HG03108 (cell line): ENCODE measurements around the gene CRADD.
"Not testable (repeated sequence)": the region's sequence is repeated elsewhere in the genome, so short reads cannot be mapped to it uniquely, and the experiment has no call there.

Experiments used
- ATAC-seq: cut with Tn5 transposase; IDR thresholded peaks from one replicate; pipeline ENCODE4 v1.9.1; 2021; ENCODE audit warnings: moderate library complexity; ENCODE audit not compliant: unreplicated experiment

Gene CRADD

DNA sequence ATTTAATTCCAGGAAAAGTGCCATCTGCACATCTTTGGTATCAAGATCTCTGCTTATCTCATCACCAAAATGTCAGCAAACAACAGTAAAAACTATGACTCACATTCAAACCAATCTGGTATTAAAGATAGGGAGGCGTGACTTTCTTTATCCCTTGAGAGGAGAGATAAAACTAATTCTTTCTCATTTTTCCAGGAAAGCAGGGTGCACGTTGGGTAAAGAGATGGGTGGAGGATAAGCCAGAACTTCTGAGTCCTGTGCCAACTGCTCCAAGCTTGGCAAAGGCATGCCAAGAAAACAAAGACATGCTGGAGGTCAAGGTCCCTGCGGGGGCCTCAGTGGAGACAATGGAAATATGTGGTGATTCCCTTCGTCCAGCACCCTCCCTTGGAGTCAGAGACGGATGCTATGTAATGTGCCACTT, 245.4 kb downstream of the CRADD start:
- no peak for ATAC-seq

DNA sequence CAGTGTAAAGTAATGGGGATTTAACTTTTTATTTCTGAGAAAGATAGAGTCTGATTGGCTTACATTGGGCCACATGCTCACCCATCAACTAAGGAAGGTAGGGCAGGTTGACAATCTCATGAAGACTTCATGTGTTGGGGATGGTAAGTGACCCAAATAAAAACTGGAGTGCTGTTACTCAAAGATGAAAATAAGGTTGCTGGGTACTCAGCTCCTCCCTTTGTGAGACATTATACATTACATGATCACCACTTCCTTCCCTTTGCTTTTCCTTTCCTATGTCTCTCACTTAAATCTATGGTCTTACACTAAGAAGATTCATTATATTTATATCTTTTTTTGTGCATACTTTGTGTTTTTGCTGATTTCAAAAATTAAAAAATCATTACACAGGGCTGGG, 247.2 kb downstream of the CRADD start:
- no peak for ATAC-seq

DNA sequence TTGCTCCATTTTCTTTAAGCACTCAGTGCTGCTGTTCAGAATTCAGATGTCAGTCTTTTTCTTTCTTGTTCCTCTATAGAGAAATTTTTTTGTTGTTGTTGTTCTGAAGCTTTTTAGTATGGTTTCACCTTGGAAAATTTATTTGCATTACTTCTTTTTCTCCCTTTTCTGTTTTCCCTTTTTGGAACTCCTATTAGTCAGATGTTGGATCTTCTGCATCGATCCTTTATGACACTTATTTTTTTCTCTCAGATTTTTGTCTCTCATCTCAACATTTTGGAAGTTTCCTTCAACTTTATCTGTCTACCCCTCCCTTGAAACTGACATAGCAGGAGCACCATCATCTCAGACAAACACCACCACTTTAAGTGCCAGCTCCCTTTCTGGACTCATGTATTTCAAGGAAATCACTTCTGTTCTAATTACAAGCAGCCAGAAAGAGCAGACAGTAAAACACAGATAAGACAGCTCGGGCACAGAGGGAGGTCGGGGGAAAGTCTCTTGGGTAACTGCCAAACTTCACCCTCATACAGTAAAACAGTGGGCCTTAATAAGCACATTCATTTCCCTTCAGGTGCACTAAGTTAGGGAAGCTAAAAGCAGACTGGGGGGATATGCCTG, 248.5 kb downstream of the CRADD start:
- ATAC-seq: no peak

DNA sequence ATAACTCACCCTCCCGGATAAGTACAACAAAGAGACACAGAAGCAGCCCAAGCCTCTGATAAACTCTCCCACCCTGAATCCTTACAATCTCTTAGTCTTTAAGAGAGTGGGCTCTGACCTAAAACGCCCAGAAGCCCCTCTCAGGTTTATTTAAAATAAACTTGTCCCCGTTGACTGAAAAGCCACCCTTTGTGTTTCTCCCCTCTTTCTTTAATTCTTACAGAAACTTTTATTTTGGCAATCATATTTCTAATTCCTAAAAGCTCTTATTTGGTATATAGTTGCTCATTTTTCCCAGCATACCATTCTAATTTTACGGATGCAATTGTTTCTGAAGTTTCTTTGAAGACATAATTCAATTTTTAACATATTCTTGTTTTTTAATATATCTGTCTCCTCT, 249.1 kb downstream of the CRADD start:
- no peak for ATAC-seq

DNA sequence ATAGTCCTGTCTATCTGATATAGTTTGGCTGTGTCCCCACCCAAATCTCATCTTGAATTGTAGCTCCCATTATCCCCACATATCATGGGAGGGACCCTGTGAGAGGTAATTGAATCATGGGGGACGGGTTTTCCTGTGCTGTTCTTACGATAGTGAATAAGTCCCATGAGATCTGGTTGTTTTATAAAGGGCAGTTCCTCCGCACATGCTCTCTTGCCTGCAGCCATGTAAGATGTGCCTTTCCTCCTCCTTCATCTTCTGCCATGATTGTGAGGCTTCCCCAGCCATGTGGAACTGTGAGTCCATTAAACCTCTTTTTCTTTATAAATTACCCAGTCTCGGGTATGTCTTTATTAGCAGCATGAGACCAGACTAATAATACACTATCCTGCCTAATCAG, 251.9 kb downstream of the CRADD start:
- not testable (repeated sequence) for ATAC-seq

DNA sequence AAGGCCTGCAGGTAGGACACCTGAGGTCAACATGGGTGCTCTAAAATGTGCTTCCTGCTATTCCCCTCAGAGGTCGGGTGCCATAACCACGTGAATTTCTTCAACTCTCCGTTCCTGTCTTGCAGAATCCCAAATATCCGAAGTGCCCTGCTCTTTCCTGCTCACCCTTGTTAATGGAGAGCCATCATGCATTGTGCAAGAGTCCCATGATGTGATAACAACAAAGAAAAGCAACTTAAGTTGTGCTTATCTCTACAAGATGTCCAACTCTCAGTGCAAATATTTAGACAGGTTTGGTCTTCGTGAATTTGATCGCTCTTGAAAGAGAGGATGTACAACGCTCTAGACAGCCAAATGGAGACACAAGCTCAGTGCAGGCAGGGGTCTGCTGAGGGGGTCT, 260.6 kb downstream of the CRADD start:
- ATAC-seq: no peak

DNA sequence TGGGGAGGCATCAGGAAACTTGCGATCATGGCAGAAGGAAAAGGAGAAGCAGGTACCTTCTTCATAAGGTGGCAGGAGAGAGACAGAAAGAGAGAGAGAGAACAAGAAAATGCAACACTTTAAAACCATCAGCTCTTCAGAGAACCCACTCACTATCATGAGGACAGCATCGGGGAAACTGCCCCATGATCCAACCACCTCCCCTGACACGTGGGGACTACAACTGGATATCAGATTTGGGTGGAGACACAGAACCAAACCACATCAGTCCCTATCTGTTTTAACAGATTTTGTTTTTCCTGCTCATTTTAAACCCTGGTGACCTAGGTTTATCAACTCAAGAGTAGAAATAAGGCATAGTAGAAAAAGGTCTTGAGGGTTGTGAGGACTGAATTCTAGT, 261.1 kb downstream of the CRADD start:
- ATAC-seq: no peak

DNA sequence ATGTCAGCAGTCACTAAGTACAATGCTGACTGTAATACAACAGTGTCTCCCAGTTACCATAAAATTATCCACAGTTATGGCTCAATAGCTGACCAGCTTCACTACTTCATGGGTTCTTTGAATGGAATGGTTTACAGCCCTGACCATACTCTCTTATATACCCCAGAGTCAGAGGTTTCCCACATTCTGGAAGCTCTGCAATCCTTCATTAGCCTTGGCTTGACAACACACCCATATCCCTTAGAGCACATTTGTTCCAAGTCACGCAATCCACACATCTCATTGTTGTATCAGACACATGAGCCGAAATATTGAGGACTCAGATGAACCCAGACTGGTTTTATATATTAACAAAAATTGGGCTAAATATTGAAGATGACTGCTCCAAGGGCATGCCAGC, 261.8 kb downstream of the CRADD start:
- ATAC-seq: no peak

DNA sequence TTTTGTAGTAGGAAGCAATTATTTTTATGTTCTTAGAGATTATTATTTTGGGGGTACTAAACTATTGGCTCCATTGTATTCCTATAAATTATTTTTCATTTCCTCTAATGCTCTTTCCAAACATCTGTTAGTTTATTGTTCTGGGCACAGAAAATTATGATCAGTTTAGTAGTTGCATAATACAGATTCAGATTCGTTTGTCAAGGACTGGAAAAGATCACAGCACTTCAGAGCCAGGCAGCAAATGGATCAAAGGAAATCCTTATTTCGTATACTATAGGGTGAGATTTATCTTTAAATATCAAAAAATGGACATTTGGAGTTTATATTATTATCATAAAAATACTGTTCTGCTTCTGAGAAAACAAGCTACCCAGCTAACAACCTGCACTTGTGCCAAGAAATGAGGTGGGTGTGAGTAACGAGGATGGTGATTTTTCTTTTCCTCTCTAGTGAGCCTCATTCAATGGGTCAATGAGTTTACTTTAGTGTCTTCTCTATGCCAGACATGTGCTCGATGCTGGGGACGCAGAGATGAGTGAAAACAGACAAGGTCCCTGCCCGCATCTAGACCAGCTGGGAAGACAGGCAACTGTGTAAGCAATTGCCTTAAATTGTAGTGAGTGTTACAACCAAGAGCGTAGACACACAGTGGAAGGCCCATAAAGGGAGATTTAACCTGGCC, 262.6 kb downstream of the CRADD start:
- no peak for ATAC-seq

DNA sequence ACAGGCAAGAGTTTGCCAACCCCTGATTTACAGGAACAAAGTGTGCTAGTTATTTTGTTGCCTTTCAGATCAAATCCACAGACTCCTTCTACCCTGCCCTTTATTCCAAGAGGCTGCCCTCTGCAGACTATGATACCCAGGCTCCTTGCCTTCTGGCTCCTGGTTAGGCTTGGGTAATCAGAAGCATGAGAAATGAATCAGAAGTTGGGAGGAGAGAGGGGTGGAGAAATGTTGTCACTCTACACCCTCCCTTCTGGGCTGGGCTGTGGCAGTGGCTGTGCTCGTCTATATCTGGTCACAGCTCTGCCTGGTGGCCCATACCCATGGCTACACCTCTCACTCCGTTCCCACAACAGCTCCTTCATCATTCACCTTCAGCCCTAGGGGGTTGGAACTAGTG, 266.6 kb downstream of the CRADD start:
- ATAC-seq: no peak

DNA sequence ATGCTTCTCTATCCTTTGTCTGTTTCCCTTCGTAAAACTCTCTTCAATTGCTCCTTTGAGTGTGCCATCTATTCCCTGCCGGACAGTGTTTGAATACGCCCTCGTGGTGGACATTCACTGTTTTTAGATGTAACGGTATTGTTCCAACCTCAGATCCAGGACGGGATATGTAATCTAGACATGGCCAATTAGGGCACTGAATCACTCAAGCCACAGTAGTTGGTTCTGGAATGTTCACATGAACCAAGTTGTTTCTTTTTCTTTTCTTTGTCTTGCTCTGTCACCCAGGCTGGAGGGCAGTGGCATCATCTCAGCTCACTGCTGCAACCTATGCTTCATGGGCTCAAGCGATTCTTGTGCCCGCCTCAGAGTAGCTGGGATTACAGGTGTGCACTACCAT, 267.0 kb downstream of the CRADD start:
- no peak for ATAC-seq
